Activated CD8-positive, alpha-beta memory T cell treated with anti-CD3 and anti-CD28 coated beads, Interleukin-2, amount 50 U/mL, for 1 hour (primary cell): ENCODE measurements around the gene SPTBN1.

Source experiments
- DNase-seq: peaks from one replicate; pipeline ENCODE4 v3.0.0-alpha.2; 2020; ENCODE audit errors: extremely low read depth

SPTBN1 gene

DNA sequence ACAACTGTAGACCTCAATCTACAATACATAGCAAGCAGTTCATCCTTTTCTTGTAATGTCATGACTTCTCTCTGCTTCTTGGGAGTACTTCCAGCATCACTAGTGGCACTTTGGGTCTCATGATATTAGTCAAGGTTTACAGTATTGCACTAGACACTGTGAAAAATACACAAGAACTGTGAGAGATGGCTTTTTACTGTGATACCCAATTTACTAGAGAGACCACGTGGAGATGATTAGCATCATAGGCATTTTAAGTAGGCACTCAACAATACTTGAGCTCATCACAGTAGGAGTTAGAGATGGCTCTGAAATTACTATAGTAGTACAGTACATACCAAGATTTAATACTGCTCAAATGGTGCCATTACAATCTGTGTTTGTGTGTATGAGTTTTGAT lies 154.6 kb downstream of the SPTBN1 start:
- no peak for DNase-seq

DNA sequence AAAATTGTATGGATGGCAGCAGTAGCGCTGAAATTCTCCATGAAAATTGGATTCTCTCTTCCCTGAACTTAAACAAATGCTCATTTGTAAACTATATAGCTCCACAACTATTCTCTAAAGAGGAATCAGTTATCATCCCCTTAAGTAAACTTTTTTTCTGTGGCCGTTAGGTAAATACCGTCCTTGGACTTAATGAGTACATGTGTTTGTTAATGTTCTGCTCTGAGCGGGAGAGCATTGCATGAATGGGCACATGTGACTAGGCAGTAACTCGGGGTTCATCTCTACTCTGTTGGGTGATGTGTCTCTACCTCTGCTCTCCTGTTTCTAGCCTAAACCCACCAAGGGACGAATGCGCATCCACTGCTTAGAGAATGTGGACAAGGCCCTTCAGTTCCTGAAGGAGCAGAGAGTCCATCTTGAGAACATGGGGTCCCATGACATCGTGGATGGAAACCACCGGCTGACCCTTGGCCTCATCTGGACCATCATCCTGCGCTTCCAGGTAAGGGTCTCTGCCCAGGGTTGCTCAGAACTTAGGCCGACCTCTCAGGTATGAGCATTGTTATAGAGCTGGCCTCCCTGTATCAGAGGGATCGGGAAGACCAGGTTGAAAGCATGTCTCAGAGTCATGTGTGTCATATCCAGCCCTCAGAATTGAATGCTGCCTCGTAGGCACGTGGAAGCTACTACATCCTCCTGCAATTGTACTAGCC lies 155.9 kb downstream of the SPTBN1 start:
- DNase-seq, result no peak

- no peak for DNase-seq
Observed at GRCh38 chr2:54613386-54613785, 157.3 kb downstream of the SPTBN1 start.

- no peak for DNase-seq
Observed at GRCh38 chr2:54613794-54614257, 157.7 kb downstream of the SPTBN1 start.

- DNase-seq, result no peak
Observed at GRCh38 chr2:54614819-54615218, 158.7 kb downstream of the SPTBN1 start.

- DNase-seq, result no peak
Observed at GRCh38 chr2:54615832-54616534, 159.9 kb downstream of the SPTBN1 start.

GRCh38 chr2:54617409-54617808 lies 161.3 kb downstream of the SPTBN1 start:
- DNase-seq, result no peak

GRCh38 chr2:54618646-54619565 lies 162.8 kb downstream of the SPTBN1 start:
- DNase-seq, result no peak

DNA sequence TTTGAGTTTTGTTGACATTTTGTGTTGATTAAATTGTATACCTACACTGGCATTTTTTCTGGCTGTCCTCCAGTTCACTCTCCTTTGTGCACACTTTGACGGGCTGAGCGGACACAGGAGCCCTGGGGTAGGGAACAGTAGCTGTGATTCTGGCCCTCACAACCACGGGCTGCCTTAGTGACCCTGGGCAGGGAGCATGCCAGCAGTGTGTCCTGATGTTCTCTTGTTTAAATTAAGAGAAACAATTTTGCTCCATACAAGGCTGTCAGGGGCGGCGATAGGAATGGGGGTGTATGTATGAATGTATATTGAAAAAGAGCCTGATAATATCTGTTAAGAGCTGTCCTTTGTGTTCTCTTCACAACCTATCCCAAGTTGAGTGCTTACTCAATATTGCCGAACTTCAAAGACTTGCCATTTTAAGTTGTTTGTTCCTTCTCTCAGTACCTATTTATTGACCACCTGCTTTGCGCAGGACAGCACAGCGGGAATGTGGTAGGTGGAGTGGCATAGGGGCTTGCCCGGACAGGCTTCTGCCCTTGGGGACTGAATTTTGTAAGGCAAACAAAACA lies 163.6 kb downstream of the SPTBN1 start:
- DNase-seq, result no peak

- no peak for DNase-seq
Observed at GRCh38 chr2:54620948-54621347, 164.8 kb downstream of the SPTBN1 start.

GRCh38 chr2:54624591-54625071 lies 168.5 kb downstream of the SPTBN1 start:
- DNase-seq, result no peak

GRCh38 chr2:54626131-54626530 lies 170.0 kb downstream of the SPTBN1 start:
- no peak for DNase-seq

- DNase-seq, result no peak
Observed at GRCh38 chr2:54626884-54627283, 170.8 kb downstream of the SPTBN1 start.

- no peak for DNase-seq
Observed at GRCh38 chr2:54627973-54628372, 171.8 kb downstream of the SPTBN1 start.

GRCh38 chr2:54628418-54628817 lies 172.3 kb downstream of the SPTBN1 start:
- no peak for DNase-seq

DNA sequence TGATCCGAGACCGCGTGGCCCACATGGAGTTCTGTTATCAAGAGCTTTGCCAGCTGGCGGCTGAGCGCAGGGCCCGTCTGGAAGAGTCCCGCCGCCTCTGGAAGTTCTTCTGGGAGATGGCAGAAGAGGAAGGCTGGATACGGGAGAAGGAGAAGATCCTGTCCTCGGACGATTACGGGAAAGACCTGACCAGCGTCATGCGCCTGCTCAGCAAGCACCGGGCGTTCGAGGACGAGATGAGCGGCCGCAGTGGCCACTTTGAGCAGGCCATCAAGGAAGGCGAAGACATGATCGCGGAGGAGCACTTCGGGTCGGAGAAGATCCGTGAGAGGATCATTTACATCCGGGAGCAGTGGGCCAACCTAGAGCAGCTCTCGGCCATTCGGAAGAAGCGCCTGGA lies 172.8 kb downstream of the SPTBN1 start:
- DNase-seq, result no peak

DNA sequence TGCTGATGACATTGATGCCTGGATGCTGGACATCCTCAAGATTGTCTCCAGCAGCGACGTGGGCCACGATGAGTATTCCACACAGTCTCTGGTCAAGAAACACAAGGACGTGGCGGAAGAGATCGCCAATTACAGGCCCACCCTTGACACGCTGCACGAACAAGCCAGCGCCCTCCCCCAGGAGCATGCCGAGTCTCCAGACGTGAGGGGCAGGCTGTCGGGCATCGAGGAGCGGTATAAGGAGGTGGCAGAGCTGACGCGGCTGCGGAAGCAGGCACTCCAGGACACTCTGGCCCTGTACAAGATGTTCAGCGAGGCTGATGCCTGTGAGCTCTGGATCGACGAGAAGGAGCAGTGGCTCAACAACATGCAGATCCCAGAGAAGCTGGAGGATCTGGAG lies 173.3 kb downstream of the SPTBN1 start:
- DNase-seq, result no peak

DNA sequence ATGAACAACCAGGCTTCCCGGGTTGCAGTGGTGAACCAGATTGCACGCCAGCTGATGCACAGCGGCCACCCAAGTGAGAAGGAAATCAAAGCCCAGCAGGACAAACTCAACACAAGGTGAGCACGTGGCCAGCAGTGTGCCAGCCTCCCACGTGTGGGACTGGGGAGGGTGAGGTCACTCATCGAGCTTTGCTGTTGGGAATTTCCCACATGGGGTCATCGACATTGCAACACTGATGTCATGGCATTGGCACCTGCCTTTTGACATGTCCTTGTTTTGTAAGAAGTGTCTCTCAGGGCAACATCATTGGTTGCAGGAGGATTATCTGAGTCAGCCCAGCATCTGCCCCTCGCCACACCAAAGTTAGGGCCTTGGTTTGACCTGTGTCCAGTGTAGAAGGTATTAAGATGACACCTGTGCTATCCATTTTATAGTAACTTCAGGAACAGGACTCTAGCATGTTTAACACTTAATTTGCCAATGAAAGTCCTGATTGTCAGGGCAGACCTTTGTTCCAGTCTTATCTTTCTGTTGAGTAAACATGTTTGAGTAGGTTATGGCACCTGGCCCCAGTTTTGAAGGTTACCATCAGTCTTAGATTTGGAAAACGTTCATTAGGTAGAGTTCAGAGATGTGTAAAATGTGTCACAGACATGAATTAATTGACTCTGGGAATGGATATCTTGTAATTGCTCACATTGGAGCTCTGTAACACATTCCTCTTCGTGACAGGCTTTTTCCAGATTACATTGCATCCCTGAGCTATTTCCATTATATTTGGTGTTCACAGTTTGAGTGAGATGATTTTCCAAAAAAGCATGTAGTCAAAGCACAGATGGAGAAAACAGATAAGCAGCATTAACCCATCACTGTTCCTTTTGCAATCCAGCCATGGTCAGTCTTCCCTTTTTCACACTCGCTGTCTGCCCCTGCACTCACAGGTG lies 174.1 kb downstream of the SPTBN1 start:
- DNase-seq, result no peak

- no peak for DNase-seq
Observed at GRCh38 chr2:54630858-54631497, 174.9 kb downstream of the SPTBN1 start.

DNA sequence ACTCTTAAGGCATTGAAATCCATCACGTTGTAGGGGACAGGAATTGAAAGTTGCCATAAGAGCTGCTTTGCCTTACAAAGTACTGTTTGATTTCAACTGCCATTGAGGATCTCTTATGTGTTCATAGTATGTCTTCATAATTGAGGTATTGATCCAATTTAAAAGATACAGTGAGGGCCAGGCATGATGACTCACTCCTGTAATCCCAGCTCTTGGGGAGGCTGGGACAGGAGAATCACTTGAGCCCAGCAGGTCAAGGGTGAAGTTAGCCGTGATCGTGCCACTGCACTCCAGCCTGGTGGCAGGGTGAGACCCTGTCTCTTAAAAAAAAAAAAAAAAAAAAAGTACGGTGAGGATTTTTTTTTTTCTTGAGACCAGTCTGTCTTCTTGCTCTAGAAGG lies 175.6 kb downstream of the SPTBN1 start:
- no peak for DNase-seq
